ENCODE measurements around the gene SLC12A3. TPM values are rescaled to one million over a fixed set of nuclear protein-coding genes. Genes with fewer than 3 reads are reported as not detected.

The SLC12A3 gene
- total RNA-seq, 1 donor from 2014 or later = 5.0 TPM

DNA sequence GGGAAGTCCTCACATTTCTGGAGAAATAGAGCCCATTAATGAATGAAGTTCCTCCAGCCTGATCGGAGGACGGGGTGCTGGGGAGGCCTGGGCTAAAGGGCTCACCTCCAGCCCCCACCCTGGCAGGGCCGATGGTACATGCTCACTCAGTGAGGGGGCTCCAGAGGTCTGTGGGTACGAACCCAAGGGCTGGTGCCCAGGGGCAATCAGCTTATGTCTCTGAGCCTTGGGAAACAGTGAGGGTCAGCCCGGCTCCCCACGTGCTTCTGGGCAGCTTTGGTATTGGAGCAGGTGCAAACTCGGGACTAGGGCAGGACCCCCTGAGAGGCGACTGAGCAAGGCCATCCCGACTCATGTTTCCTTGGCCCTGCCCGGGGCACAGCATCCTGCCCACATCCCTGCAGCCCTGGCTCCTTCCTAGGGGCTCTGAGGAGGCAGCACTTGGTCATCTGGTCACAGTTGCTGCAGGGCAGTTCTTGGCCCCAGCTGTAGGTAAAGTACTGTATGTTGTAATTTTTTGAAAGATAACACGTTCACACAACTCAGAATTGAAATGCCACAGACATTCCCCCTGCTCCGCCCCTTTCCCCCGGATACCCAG is 95.8 kb downstream of the SLC12A3 start:
- Mint-ChIP-seq H3K27me3 (no peaks in the 10 kb centered on the region), H3K27ac (no peak overlapping the region), H3K9me3 (no peaks in the 10 kb centered on the region), H3K36me3 (ENCODE audit: low read depth) (no peaks in the 10 kb centered on the region), H3K4me1 (peaks cover 24% of the 10 kb centered on the region), H3K4me3 (no peak overlapping the region)
- DNase-seq (no peak), ATAC-seq (ENCODE audit: low read depth) (no peak)
- CTCF ChIA-PET = interaction anchor here (6.9 kb wide), 1 partner anchor 81 kb away, joined by 53 read pairs; no protein-coding TSS in a partner anchor
- TF ChIP-seq, protein P1, sequence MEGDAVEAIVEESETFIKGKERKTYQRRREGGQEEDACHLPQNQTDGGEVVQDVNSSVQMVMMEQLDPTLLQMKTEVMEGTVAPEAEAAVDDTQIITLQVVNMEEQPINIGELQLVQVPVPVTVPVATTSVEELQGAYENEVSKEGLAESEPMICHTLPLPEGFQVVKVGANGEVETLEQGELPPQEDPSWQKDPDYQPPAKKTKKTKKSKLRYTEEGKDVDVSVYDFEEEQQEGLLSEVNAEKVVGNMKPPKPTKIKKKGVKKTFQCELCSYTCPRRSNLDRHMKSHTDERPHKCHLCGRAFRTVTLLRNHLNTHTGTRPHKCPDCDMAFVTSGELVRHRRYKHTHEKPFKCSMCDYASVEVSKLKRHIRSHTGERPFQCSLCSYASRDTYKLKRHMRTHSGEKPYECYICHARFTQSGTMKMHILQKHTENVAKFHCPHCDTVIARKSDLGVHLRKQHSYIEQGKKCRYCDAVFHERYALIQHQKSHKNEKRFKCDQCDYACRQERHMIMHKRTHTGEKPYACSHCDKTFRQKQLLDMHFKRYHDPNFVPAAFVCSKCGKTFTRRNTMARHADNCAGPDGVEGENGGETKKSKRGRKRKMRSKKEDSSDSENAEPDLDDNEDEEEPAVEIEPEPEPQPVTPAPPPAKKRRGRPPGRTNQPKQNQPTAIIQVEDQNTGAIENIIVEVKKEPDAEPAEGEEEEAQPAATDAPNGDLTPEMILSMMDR (IDR thresholded peaks at IDR 0.05) = no peak
- intact Hi-C loops (cut with micrococcal nuclease) = loop anchor here (10.0 kb wide), 1 partner anchor 454 kb away; no protein-coding TSS in a partner anchor
- POLR2A ChIA-PET = no interaction called here

GRCh38 chr16:56961386-56961785 is 96.4 kb downstream of the SLC12A3 start:
- no peak for DNase-seq
- ATAC-seq (ENCODE audit: low read depth) = no peak
- TF ChIP-seq, protein P1 (IDR thresholded peaks at IDR 0.05) = no peak
- H3K4me3 Mint-ChIP-seq = no peak overlapping the region
- peaks cover 28% of the 10 kb centered on the region for H3K4me1 Mint-ChIP-seq
- no peaks in the 10 kb centered on the region for H3K9me3 Mint-ChIP-seq
- ChIA-PET CTCF (interaction anchor here (1.2 to 6.9 kb wide), 4 partner anchors 10 to 123 kb away, joined by 3 to 108 read pairs (median 30); no protein-coding TSS in a partner anchor), POLR2A (no interaction called here)
- no peak overlapping the region for H3K27ac Mint-ChIP-seq
- H3K36me3 Mint-ChIP-seq (ENCODE audit: low read depth) = no peaks in the 10 kb centered on the region
- H3K27me3 Mint-ChIP-seq = no peaks in the 10 kb centered on the region
- intact Hi-C loops (cut with micrococcal nuclease) = loop anchor here (10.0 kb wide), 1 partner anchor 453 kb away; no protein-coding TSS in a partner anchor

DNA sequence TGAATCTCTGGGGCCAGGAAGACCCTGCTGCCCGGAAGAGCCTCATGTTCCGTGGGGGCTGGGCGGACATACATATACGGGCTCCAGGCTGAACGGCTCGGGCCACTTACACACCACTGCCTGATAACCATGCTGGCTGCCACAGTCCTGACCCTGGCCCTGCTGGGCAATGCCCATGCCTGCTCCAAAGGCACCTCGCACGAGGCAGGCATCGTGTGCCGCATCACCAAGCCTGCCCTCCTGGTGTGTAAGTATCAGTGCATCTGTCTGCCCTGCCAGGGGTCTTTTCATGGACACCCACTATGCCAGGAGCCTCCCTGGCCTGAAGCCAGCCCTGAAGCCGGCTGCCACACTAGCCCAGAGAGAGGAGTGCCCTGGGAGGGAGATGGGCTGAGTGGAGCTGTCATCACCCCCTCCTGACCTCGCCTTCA is 96.9 kb downstream of the SLC12A3 start, which contains the start of gene CETP:
CETP (plus strand) TSS at position 100 of the 431 bp plus-strand sequence; CDS start at position 130, 30 bp downstream.
- ChIA-PET CTCF (interaction anchor here (1.2 to 6.9 kb wide), 4 partner anchors 10 to 122 kb away, joined by 3 to 108 read pairs (median 30); no protein-coding TSS in a partner anchor), POLR2A (interaction anchor here (0.9 to 1.3 kb wide), 2 partner anchors 43 to 73 kb away, joined by 3 read pairs; no protein-coding TSS in a partner anchor)
- TF ChIP-seq, protein P1 (IDR thresholded peaks at IDR 0.05) = no peak
- Mint-ChIP-seq H3K36me3 (ENCODE audit: low read depth) (no peaks in the 10 kb centered on the region), H3K27ac (no peak within 1 kb of the TSS), H3K4me1 (peaks cover 24% of the 10 kb centered on the region), H3K27me3 (no peaks in the 10 kb centered on the region), H3K4me3 (no peak within 1 kb of the TSS), H3K9me3 (no peaks in the 10 kb centered on the region)
- DNase-seq (no peak), ATAC-seq (ENCODE audit: low read depth) (no peak)
- intact Hi-C loops (cut with micrococcal nuclease) = loop anchor here (10.0 kb wide), 1 partner anchor 453 kb away; no protein-coding TSS in a partner anchor

GRCh38 chr16:56964243-56965148 is 99.5 kb downstream of the SLC12A3 start:
- H3K4me3 Mint-ChIP-seq = no peak overlapping the region
- peak; percentile 93 for DNase-seq
- no peaks in the 10 kb centered on the region for H3K27me3 Mint-ChIP-seq
- TF ChIP-seq, protein P1 (IDR thresholded peaks at IDR 0.05) = peak; percentile 97
- H3K36me3 Mint-ChIP-seq (ENCODE audit: low read depth) = no peaks in the 10 kb centered on the region
- H3K9me3 Mint-ChIP-seq = no peaks in the 10 kb centered on the region
- CTCF ChIA-PET = interaction anchor here (0.5 to 6.9 kb wide), 43 partner anchors 10 to 295 kb away, joined by 3 to 108 read pairs (median 4); partner anchors contain the start of genes CPNE2 and NLRC5
- POLR2A ChIA-PET = interaction anchor here (0.5 to 12.4 kb wide), 14 partner anchors 10 to 87 kb away, joined by 3 to 233 read pairs (median 4); partner anchors contain the start of genes HERPUD1 and NLRC5
- H3K4me1 Mint-ChIP-seq = peaks cover 25% of the 10 kb centered on the region
- peak; percentile 94 for ATAC-seq (ENCODE audit: low read depth)
- intact Hi-C loops (cut with micrococcal nuclease) = loop anchor here (1.0 to 10.0 kb wide), 8 partner anchors 13 to 450 kb away; no protein-coding TSS in a partner anchor
- peak overlapping the region; percentile 84 for H3K27ac Mint-ChIP-seq

Other genes with a start within 250 kb of the SLC12A3 start
- 2.8 and 4.2 TPM in 2 replicates for gene MT1E, start 239.4 kb upstream of the SLC12A3 start, total RNA-seq
- gene MT1M, start 232.5 kb upstream of the SLC12A3 start, total RNA-seq = not detected in 2 replicates
- gene MT1A, start 226.5 kb upstream of the SLC12A3 start, total RNA-seq = not detected in 2 replicates
- not detected in 2 replicates for gene MT1B, start 213.3 kb upstream of the SLC12A3 start, total RNA-seq
- 21.4 and 22.8 TPM in 2 replicates for gene MT1F, start 207.2 kb upstream of the SLC12A3 start, total RNA-seq
- gene MT1G, start 197.1 kb upstream of the SLC12A3 start, total RNA-seq = 0.69 TPM in 1 of 2 replicates, not detected in the other
- gene MT1H, start 195.4 kb upstream of the SLC12A3 start, total RNA-seq = 1.3 TPM in 1 of 2 replicates, not detected in the other
- gene MT1X, start 182.7 kb upstream of the SLC12A3 start, total RNA-seq = 36.3 and 48.9 TPM in 2 replicates
- gene NUP93, start 135.1 kb upstream of the SLC12A3 start, total RNA-seq = 104 and 111 TPM in 2 replicates
- 766 and 820 TPM in 2 replicates for gene HERPUD1, start 66.9 kb downstream of the SLC12A3 start, total RNA-seq
- 1.0 and 1.4 TPM in 2 replicates for gene CETP, start 96.7 kb downstream of the SLC12A3 start, total RNA-seq
- gene NLRC5, start 124.3 kb downstream of the SLC12A3 start, total RNA-seq = 296 and 372 TPM in 2 replicates
- gene CPNE2, start 227.4 kb downstream of the SLC12A3 start, total RNA-seq = 7.4 and 8.3 TPM in 2 replicates

Data from activated B cell treated with CpG ODN at 0.5 μM for 24 hours (primary cell).